Activated T-cell treated with anti-CD3 and anti-CD28 coated beads, Interleukin-2, amount 50 U/mL, for 24 hours (primary cell): ENCODE results near the gene AZI2.

Experiments
- DNase-seq: peaks from one replicate; pipeline ENCODE4 v3.0.0-alpha.2; 2020
- H3K27ac Mint-ChIP-seq: 2 replicates; pipeline ENCODE4 v1.8.0; 2020; ENCODE audit warnings: mild to moderate bottlenecking, mixed read lengths
- H3K27me3 Mint-ChIP-seq: 2 replicates; pipeline ENCODE4 v1.8.0; 2020; ENCODE audit warnings: mixed read lengths
- H3K36me3 Mint-ChIP-seq: 2 replicates; pipeline ENCODE4 v1.8.0; 2020; ENCODE audit warnings: low read depth, mixed read lengths
- H3K4me1 Mint-ChIP-seq: 2 replicates; pipeline ENCODE4 v1.8.0; 2020; ENCODE audit warnings: low read depth, mixed read lengths
- H3K4me3 Mint-ChIP-seq: 2 replicates; pipeline ENCODE4 v1.8.0; 2020; ENCODE audit warnings: mild to moderate bottlenecking, moderate library complexity, mixed read lengths
- H3K9me3 Mint-ChIP-seq: 2 replicates; pipeline ENCODE4 v1.8.0; 2020; ENCODE audit warnings: mixed read lengths

Gene AZI2

DNA sequence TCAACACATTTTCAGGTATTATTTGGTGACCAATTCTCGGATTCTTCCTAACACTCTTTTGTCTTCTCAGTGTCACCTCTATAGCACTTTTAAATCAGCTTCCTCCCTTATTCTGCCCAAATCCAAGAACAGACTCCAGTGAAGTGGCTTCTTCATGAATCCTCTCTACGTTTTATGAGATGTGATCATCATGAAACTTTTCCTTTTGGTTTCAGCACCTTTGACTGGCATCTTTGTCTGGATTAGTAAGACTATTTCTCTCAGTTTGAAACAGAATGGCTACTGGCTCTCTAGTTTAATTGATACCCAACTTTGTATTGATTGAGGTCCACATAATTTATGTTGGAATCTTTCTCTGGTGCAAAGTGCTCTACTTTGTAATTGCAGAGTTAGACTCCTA, 61.6 kb downstream of the AZI2 start:
- H3K4me1 Mint-ChIP-seq, result peaks cover 26% of the 10 kb centered on the region
- no peak for DNase-seq
- peaks cover 25% of the 10 kb centered on the region for H3K36me3 Mint-ChIP-seq
- no peaks in the 10 kb centered on the region for H3K9me3 Mint-ChIP-seq
- no peak overlapping the region for H3K27ac Mint-ChIP-seq
- no peak overlapping the region for H3K4me3 Mint-ChIP-seq
- H3K27me3 Mint-ChIP-seq, result no peaks in the 10 kb centered on the region

DNA sequence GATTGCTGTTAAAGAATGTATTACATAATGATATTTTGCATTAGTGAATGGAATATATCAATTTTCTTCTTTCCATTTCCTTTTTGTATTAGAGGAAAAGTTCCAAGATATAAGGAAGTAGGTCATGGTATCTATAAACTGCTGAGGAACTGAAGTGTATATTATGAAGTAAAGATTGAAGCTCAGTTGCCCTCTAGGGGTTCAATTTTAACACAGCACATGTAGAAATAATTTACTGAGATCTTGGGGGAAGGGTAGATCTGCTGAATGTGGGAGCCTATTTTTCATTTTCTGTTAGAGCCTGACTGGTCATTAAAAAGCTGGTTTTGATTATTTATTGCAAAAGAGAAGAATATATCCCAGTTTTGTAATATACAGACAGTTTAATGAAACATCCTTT, 62.0 kb downstream of the AZI2 start:
- Mint-ChIP-seq H3K4me1 (peaks cover 25% of the 10 kb centered on the region), H3K36me3 (peaks cover 24% of the 10 kb centered on the region), H3K27me3 (no peaks in the 10 kb centered on the region), H3K4me3 (no peak overlapping the region), H3K9me3 (no peaks in the 10 kb centered on the region), H3K27ac (no peak overlapping the region)
- DNase-seq, result no peak

DNA sequence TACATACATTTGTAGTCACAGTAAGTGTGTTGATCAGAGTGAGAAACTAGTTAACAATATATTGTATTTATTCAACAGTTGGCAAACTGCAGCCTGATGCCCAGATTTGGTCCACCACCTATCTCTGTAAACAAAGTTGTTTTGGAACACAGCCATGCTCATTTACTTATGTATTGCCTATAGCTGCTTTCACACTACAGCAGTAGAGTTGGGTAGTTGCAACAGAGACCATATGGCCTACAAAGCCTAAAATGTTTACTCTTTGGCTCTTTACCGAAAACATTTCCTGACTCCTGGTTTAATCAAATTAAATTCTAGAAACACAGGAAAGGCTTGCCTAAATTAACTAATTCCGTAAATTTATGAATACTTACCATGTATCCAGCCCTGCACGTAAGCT, 67.8 kb downstream of the AZI2 start:
- no peak for DNase-seq
- H3K4me3 Mint-ChIP-seq, result no peak overlapping the region
- peaks cover 9% of the 10 kb centered on the region for H3K4me1 Mint-ChIP-seq
- no peak overlapping the region for H3K27ac Mint-ChIP-seq
- peaks cover 20% of the 10 kb centered on the region for H3K36me3 Mint-ChIP-seq
- no peaks in the 10 kb centered on the region for H3K27me3 Mint-ChIP-seq
- no peaks in the 10 kb centered on the region for H3K9me3 Mint-ChIP-seq

DNA sequence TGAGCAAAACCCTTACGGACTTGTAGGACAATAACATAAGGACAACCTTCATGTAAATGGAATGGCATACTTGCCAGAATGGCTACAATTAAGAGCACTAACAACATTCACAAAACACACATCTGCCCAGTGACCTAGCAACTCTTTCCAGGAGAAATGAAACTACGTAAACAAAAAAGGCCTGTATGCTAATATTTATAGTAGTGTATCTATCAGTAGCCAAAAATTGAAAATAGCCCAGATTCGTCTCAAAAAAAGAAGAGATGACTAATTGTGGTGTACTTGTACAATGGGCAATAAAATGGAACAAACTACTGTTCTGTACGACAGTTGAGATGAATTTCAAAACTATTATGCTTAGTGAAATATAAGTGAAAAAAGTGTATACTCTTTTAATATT, 68.9 kb downstream of the AZI2 start:
- no peak overlapping the region for H3K27ac Mint-ChIP-seq
- no peak overlapping the region for H3K4me3 Mint-ChIP-seq
- no peaks in the 10 kb centered on the region for H3K9me3 Mint-ChIP-seq
- no peaks in the 10 kb centered on the region for H3K27me3 Mint-ChIP-seq
- no peak for DNase-seq
- H3K36me3 Mint-ChIP-seq, result peaks cover 30% of the 10 kb centered on the region
- peaks cover 6% of the 10 kb centered on the region for H3K4me1 Mint-ChIP-seq

DNA sequence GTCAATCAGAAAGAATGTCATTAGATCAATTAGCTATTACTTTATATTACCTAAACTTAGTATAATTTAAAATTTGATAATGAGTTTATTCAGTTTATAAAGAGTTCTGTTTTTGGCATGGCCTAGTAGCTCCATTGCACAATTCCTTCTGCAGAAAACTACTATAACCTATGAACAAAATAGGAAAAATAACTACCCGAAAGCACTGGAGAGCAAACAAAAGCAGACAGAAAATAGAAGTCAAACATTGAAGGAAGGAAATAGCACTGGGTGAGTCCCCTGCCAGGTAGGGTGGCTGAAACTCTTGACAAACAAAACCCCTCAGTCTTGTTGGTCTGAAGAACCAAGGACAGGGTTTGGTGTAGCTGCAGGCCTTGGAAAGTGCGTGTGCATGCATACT, 69.7 kb downstream of the AZI2 start:
- Mint-ChIP-seq H3K9me3 (peaks cover 3% of the 10 kb centered on the region), H3K27me3 (no peaks in the 10 kb centered on the region), H3K4me3 (no peak overlapping the region), H3K4me1 (peaks cover 6% of the 10 kb centered on the region), H3K36me3 (peaks cover 38% of the 10 kb centered on the region), H3K27ac (no peak overlapping the region)
- no peak for DNase-seq

DNA sequence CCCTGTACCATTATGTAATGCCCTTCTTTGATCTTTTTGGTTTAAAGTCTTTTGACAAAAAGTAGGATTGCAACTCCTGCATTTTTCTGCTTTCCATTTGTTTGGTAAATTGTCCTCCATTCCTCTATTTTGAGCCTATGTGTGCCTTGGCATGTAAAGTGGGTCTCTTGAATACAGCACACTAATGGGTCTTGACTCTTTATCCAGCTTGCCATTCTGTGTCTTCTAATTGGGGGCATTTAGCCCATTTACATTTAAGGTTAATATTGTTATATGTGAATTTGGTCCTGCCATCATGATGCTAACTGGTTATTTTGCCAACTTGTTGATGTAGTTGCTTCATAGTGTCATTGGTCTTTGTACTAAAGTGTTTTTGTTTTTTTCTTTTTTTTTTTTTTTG, 74.8 kb downstream of the AZI2 start:
- H3K27me3 Mint-ChIP-seq, result no peaks in the 10 kb centered on the region
- H3K4me3 Mint-ChIP-seq, result no peak overlapping the region
- no peak for DNase-seq
- H3K4me1 Mint-ChIP-seq, result peaks cover 8% of the 10 kb centered on the region
- H3K36me3 Mint-ChIP-seq, result peaks cover 77% of the 10 kb centered on the region
- peaks cover 23% of the 10 kb centered on the region for H3K9me3 Mint-ChIP-seq
- no peak overlapping the region for H3K27ac Mint-ChIP-seq
